ENCODE data around the gene KIF11. TPM values are rescaled to one million over a fixed set of nuclear protein-coding genes. Genes with fewer than 3 reads are reported as not detected.

The KIF11 gene
- total and polyA plus RNA-seq, 9 of the 15 experiments (the other 6 are each of a cell fraction or from before 2014, with no cell fraction given): 11.3 to 54.4 (median 29.2) TPM

GRCh38 chr10:92689663-92690210 lies 96.8 kb downstream of the KIF11 start, which contains the start of gene HHEX (continued):
- TF ChIP-seq XRCC5 (IDR thresholded peaks at IDR 0.05; ENCODE audit: low read depth, low read length) (no peak), ZNF41 (CRISPR knock-in tag; conservative IDR thresholded peaks at IDR 0.05) (no peak), TOE1 (IDR thresholded peaks at IDR 0.05; ENCODE audit: borderline replicate concordance) (no peak), TOE1 (CRISPR knock-in tag; IDR thresholded peaks at IDR 0.05; ENCODE audit: borderline replicate concordance, low read depth) (no peak), TBP (optimal IDR thresholded peaks at IDR 0.05; ENCODE audit: low read depth, low read length) (peak; percentile 90), PHF20 (IDR thresholded peaks at IDR 0.05; ENCODE audit: partially characterized antibody) (peak; percentile 1), CBX3 (IDR thresholded peaks at IDR 0.05; ENCODE audit: borderline replicate concordance in 1 of 2, low read length in 2 of 2) (no peak), TAF9B (IDR thresholded peaks at IDR 0.05; ENCODE audit: partially characterized antibody) (no peak), ZNF146 (CRISPR knock-in tag; IDR thresholded peaks at IDR 0.05; ENCODE audit: unreplicated experiment) (no peak), CBFA2T2 (conservative IDR thresholded peaks at IDR 0.05) (no peak), POLR2AphosphoS2 (IDR thresholded peaks at IDR 0.05; ENCODE audit: low read length) (no peak), ZNF239 (CRISPR knock-in tag; IDR thresholded peaks at IDR 0.05) (no peak), PPARD (CRISPR knock-in tag; IDR thresholded peaks at IDR 0.05) (no peak), TAF1 (IDR thresholded peaks at IDR 0.05; ENCODE audit: control insufficient read depth, extremely low read depth, insufficient read depth, low read length, severe bottlenecking) (peak; percentile 65), NONO (IDR thresholded peaks at IDR 0.05; ENCODE audit: low read depth in 2 of 2, low read length in 1 of 2) (peak; percentile 57 to 79; a peak in 2 of 4 replicates), ZNF639 (CRISPR knock-in tag; conservative IDR thresholded peaks at IDR 0.05 in 1 of 2, IDR thresholded peaks at IDR 0.05 in 1 of 2) (no peak), GABPA (tag; conservative IDR thresholded peaks at IDR 0.05; ENCODE audit: low read depth) (peak; percentile 45; the same call in 1 of the 2 replicates), DPF2 (IDR thresholded peaks at IDR 0.05) (no peak), STAT5A (IDR thresholded peaks at IDR 0.05; ENCODE audit: borderline replicate concordance, low read length) (no peak), KDM5B (IDR thresholded peaks at IDR 0.05; ENCODE audit: insufficient replicate concordance, low read depth, low read length) (peak; percentile 84)
- TF ChIP-seq, protein P1, sequence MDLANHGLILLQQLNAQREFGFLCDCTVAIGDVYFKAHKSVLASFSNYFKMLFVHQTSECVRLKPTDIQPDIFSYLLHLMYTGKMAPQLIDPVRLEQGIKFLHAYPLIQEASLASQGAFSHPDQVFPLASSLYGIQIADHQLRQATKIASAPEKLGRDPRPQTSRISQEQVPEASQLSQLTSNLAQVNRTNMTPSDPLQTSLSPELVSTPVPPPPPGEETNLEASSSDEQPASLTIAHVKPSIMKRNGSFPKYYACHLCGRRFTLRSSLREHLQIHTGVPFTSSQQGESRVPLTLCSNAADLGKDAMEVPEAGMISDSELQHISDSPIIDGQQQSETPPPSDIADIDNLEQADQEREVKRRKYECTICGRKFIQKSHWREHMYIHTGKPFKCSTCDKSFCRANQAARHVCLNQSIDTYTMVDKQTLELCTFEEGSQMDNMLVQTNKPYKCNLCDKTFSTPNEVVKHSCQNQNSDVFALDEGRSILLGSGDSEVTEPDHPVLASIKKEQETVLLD (IDR thresholded peaks at IDR 0.05): no peak
- TF ChIP-seq, protein P2, sequence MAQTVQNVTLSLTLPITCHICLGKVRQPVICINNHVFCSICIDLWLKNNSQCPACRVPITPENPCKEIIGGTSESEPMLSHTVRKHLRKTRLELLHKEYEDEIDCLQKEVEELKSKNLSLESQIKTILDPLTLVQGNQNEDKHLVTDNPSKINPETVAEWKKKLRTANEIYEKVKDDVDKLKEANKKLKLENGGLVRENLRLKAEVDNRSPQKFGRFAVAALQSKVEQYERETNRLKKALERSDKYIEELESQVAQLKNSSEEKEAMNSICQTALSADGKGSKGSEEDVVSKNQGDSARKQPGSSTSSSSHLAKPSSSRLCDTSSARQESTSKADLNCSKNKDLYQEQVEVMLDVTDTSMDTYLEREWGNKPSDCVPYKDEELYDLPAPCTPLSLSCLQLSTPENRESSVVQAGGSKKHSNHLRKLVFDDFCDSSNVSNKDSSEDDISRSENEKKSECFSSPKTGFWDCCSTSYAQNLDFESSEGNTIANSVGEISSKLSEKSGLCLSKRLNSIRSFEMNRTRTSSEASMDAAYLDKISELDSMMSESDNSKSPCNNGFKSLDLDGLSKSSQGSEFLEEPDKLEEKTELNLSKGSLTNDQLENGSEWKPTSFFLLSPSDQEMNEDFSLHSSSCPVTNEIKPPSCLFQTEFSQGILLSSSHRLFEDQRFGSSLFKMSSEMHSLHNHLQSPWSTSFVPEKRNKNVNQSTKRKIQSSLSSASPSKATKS (CRISPR knock-in tag; IDR thresholded peaks at IDR 0.05): no peak

Measured in K562 (cell line).